Measurements from ENCODE around the gene RAB11A. TPM values are rescaled to one million over a fixed set of nuclear protein-coding genes. Genes with fewer than 3 reads are reported as not detected.
A peak's percentile ranks its signal among the peaks of the same experiment; 100 is the strongest.

Gene RAB11A
- total and polyA plus RNA-seq, 9 of the 15 experiments (the other 6 are each of a cell fraction or from before 2014, with no cell fraction given), result 129 to 369 (median 245) TPM

DNA sequence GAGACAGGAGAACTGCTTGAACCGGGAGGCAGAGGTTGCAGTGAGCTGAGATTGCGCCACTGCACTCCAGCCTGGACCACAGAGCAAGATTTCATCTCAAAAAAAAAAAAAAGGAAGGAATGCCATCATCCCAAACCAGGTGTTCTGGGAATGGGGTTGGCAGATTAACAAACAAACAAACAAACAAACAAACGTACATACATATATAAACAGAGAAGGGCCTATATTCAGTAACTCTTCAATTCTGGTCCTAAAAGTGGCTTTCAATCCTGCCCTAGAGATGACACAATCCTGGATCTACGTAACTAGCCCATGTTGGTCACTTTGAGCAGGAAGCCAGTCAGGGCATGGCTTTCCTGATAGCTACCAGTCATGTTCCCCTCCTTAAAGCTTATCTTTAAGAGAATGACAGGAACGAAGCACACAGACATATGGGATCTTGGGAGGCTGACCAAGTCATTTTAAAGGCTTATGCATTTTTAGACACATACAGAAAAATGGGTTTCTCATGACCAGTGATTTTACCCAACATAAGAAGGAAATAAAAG is 29.9 kb upstream of the RAB11A start (continued):
- TF ChIP-seq ETV5 (CRISPR knock-in tag; IDR thresholded peaks at IDR 0.05; ENCODE audit: low read depth), result no peak
- TF ChIP-seq NR2C2 (CRISPR knock-in tag; IDR thresholded peaks at IDR 0.05), result no peak
- TF ChIP-seq NR2C2 (tag; IDR thresholded peaks at IDR 0.05), result no peak
- TF ChIP-seq CCNT2 (IDR thresholded peaks at IDR 0.05; ENCODE audit: borderline replicate concordance, extremely low read depth, insufficient read length, low read depth, low read length), result no peak
- TF ChIP-seq, protein P1, sequence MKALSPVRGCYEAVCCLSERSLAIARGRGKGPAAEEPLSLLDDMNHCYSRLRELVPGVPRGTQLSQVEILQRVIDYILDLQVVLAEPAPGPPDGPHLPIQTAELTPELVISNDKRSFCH (CRISPR knock-in tag; IDR thresholded peaks at IDR 0.05), result no peak
- TF ChIP-seq, protein P1 (tag; IDR thresholded peaks at IDR 0.05), result no peak
- TF ChIP-seq CBX3 (IDR thresholded peaks at IDR 0.05; ENCODE audit: borderline replicate concordance in 1 of 2, low read length in 2 of 2), result 0 out of 3 replicates have a peak, but pooled peaks of 1 of the 2 experiments have one; percentile 7
- peak; percentile 83 for TF ChIP-seq ZNF24 (IDR thresholded peaks at IDR 0.05)
- TF ChIP-seq ZEB2 (IDR thresholded peaks at IDR 0.05), result peak; percentile 62; the same call in 1 of the 2 replicates
- TF ChIP-seq RCOR1 (IDR thresholded peaks at IDR 0.05; ENCODE audit: borderline replicate concordance in 1 of 2, low read depth in 2 of 2, low read length in 2 of 2), result peak in 1 of 2 experiments; percentile 83; a peak in 2 of 4 replicates
- TF ChIP-seq, protein P2, sequence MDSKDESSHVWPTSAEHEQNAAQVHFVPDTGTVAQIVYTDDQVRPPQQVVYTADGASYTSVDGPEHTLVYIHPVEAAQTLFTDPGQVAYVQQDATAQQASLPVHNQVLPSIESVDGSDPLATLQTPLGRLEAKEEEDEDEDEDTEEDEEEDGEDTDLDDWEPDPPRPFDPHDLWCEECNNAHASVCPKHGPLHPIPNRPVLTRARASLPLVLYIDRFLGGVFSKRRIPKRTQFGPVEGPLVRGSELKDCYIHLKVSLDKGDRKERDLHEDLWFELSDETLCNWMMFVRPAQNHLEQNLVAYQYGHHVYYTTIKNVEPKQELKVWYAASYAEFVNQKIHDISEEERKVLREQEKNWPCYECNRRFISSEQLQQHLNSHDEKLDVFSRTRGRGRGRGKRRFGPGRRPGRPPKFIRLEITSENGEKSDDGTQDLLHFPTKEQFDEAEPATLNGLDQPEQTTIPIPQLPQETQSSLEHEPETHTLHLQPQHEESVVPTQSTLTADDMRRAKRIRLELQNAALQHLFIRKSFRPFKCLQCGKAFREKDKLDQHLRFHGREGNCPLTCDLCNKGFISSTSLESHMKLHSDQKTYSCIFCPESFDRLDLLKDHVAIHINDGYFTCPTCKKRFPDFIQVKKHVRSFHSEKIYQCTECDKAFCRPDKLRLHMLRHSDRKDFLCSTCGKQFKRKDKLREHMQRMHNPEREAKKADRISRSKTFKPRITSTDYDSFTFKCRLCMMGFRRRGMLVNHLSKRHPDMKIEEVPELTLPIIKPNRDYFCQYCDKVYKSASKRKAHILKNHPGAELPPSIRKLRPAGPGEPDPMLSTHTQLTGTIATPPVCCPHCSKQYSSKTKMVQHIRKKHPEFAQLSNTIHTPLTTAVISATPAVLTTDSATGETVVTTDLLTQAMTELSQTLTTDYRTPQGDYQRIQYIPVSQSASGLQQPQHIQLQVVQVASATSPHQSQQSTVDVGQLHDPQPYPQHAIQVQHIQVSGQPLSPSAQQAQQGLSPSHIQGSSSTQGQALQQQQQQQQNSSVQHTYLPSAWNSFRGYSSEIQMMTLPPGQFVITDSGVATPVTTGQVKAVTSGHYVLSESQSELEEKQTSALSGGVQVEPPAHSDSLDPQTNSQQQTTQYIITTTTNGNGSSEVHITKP (IDR thresholded peaks at IDR 0.05; ENCODE audit: partially characterized antibody), result peak; percentile 22
- no peak for TF ChIP-seq PHF20 (IDR thresholded peaks at IDR 0.05; ENCODE audit: partially characterized antibody)
- TF ChIP-seq, protein P3, sequence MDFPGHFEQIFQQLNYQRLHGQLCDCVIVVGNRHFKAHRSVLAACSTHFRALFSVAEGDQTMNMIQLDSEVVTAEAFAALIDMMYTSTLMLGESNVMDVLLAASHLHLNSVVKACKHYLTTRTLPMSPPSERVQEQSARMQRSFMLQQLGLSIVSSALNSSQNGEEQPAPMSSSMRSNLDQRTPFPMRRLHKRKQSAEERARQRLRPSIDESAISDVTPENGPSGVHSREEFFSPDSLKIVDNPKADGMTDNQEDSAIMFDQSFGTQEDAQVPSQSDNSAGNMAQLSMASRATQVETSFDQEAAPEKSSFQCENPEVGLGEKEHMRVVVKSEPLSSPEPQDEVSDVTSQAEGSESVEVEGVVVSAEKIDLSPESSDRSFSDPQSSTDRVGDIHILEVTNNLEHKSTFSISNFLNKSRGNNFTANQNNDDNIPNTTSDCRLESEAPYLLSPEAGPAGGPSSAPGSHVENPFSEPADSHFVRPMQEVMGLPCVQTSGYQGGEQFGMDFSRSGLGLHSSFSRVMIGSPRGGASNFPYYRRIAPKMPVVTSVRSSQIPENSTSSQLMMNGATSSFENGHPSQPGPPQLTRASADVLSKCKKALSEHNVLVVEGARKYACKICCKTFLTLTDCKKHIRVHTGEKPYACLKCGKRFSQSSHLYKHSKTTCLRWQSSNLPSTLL (IDR thresholded peaks at IDR 0.05), result no peak
- TF ChIP-seq TOE1 (IDR thresholded peaks at IDR 0.05; ENCODE audit: borderline replicate concordance), result no peak
- no peak for TF ChIP-seq TOE1 (CRISPR knock-in tag; IDR thresholded peaks at IDR 0.05; ENCODE audit: borderline replicate concordance, low read depth)
- TF ChIP-seq CBFA2T3 (IDR thresholded peaks at IDR 0.05), result peak; percentile 88
- no peak for TF ChIP-seq STAT5A (IDR thresholded peaks at IDR 0.05; ENCODE audit: borderline replicate concordance, low read length)
- TF ChIP-seq, protein P4, sequence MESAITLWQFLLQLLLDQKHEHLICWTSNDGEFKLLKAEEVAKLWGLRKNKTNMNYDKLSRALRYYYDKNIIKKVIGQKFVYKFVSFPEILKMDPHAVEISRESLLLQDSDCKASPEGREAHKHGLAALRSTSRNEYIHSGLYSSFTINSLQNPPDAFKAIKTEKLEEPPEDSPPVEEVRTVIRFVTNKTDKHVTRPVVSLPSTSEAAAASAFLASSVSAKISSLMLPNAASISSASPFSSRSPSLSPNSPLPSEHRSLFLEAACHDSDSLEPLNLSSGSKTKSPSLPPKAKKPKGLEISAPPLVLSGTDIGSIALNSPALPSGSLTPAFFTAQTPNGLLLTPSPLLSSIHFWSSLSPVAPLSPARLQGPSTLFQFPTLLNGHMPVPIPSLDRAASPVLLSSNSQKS (CRISPR knock-in tag; IDR thresholded peaks at IDR 0.05), result no peak
- TF ChIP-seq XRCC3 (IDR thresholded peaks at IDR 0.05), result no peak
- TF ChIP-seq, protein P5, sequence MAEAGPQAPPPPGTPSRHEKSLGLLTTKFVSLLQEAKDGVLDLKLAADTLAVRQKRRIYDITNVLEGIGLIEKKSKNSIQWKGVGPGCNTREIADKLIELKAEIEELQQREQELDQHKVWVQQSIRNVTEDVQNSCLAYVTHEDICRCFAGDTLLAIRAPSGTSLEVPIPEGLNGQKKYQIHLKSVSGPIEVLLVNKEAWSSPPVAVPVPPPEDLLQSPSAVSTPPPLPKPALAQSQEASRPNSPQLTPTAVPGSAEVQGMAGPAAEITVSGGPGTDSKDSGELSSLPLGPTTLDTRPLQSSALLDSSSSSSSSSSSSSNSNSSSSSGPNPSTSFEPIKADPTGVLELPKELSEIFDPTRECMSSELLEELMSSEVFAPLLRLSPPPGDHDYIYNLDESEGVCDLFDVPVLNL (CRISPR knock-in tag; IDR thresholded peaks at IDR 0.05; ENCODE audit: low read depth), result no peak
- TF ChIP-seq ZKSCAN3 (CRISPR knock-in tag; IDR thresholded peaks at IDR 0.05), result no peak

Data from K562 (cell line).